Anterior cingulate cortex (tissue), 58 donors: Measurements from ENCODE around the gene FLVCR1.

Experiments
- DNase-seq, 58 donors: peaks; one replicate each; lab custom pipeline; 2025; lab: John Stamatoyannopoulos, UW

FLVCR1 gene

GRCh38 chr1:212942679-212943392, 84.8 kb downstream of the FLVCR1 start:
- DNase-seq: no peak

- no peak for DNase-seq
Measured at GRCh38 chr1:212943393-212943710, 85.3 kb downstream of the FLVCR1 start.

- DNase-seq: no peak
Measured at GRCh38 chr1:212944229-212944901, 86.3 kb downstream of the FLVCR1 start.

GRCh38 chr1:212945056-212945455, 87.0 kb downstream of the FLVCR1 start:
- no peak for DNase-seq

- peak in 4 of 58 donors; percentile 2 to 34 (median 8) for DNase-seq
Measured at GRCh38 chr1:212945463-212946160, 87.5 kb downstream of the FLVCR1 start.

GRCh38 chr1:212946872-212947271, 88.8 kb downstream of the FLVCR1 start:
- no peak for DNase-seq
